HepG2 (cell line): ENCODE data around the gene CDNF. TPM values are rescaled to one million over a fixed set of nuclear protein-coding genes. Genes with fewer than 3 reads are reported as not detected.

ENCODE experiments used
- CEBPB ChIP-seq: IDR thresholded peaks from 2 replicates; pipeline ENCODE4 v1.6.1; 2011; ENCODE audit warnings: low read depth, low read length, improper control_type of control experiment, borderline replicate concordance
- CHD2 ChIP-seq: IDR thresholded peaks from 2 replicates; pipeline ENCODE4 v1.6.1; 2011; ENCODE audit warnings: low read depth, low read length, improper control_type of control experiment
- CTCF ChIP-seq: sonication (generic); formaldehyde crosslinking; IDR thresholded peaks from 2 replicates; pipeline ENCODE4 v1.5.0; 2020; ENCODE audit warnings: mild to moderate bottlenecking, missing genetic modification reagents, moderate library complexity
- ISL2 ChIP-seq: sonication (generic); formaldehyde crosslinking; IDR thresholded peaks from 2 replicates; pipeline ENCODE4 v1.5.0; 2020; ENCODE audit warnings: missing genetic modification reagents
- MXI1 ChIP-seq: IDR thresholded peaks from 3 replicates; pipeline ENCODE4 v1.6.1; 2012; ENCODE audit warnings: low read depth, low read length, inconsistent platforms, borderline replicate concordance
- POGZ ChIP-seq: sonication (generic); formaldehyde crosslinking; IDR thresholded peaks from 2 replicates; pipeline ENCODE4 v1.4.0; 2020; ENCODE audit warnings: mild to moderate bottlenecking, missing genetic modification reagents
- PTBP1 ChIP-seq: fragments of 200-400 bp; formaldehyde crosslinking; IDR thresholded peaks from 2 replicates; pipeline ENCODE4 v1.6.1; 2018; ENCODE audit warnings: low read length, low read depth; ENCODE audit not compliant: poor library complexity, severe bottlenecking
- RAD51 ChIP-seq: fragments of 450-650 bp; IDR thresholded peaks from 2 replicates; pipeline ENCODE4 v1.6.1; 2016; ENCODE audit warnings: borderline replicate concordance
- SKI ChIP-seq: fragments of 450-650 bp; IDR thresholded peaks from one replicate; pipeline ENCODE4 v1.6.1; 2018; ENCODE audit warnings: mild to moderate bottlenecking; ENCODE audit not compliant: partially characterized antibody
- TBP ChIP-seq: sonication (generic); formaldehyde crosslinking; IDR thresholded peaks from 2 replicates; pipeline ENCODE4 v1.5.0; 2020; ENCODE audit warnings: missing genetic modification reagents
- TGIF2 ChIP-seq: IDR thresholded peaks from 2 replicates; pipeline ENCODE4 v1.6.1; 2016; ENCODE audit warnings: control low read depth, missing compliant biosample characterization
- TMF1 ChIP-seq: sonication (generic); formaldehyde crosslinking; IDR thresholded peaks from 2 replicates; pipeline ENCODE4 v1.8.1; 2022; ENCODE audit warnings: low read depth, missing genetic modification reagents
- ZBTB7A ChIP-seq: sonication (generic); formaldehyde crosslinking; IDR thresholded peaks from 2 replicates; pipeline ENCODE4 v1.8.0; 2022; ENCODE audit warnings: mild to moderate bottlenecking, missing genetic modification reagents
- ZMYM3 ChIP-seq: sonication (generic); formaldehyde crosslinking; IDR thresholded peaks from 2 replicates; pipeline ENCODE4 v1.5.1; 2020; ENCODE audit warnings: mild to moderate bottlenecking, missing genetic modification reagents
- ZNF234 ChIP-seq: sonication (generic); formaldehyde crosslinking; conservative IDR thresholded peaks from 2 replicates; pipeline ENCODE4 v1.5.1; 2020; ENCODE audit warnings: mild to moderate bottlenecking, missing genetic modification reagents
- ZNF451 ChIP-seq: sonication (generic); formaldehyde crosslinking; IDR thresholded peaks from 2 replicates; pipeline ENCODE4 v1.5.0; 2020; ENCODE audit warnings: mild to moderate bottlenecking, missing genetic modification reagents
- ZNF460 ChIP-seq: sonication (generic); formaldehyde crosslinking; IDR thresholded peaks from 2 replicates; pipeline ENCODE4 v1.5.1; 2020; ENCODE audit warnings: missing genetic modification reagents, mild to moderate bottlenecking, borderline replicate concordance
- ZNF597 ChIP-seq: sonication (generic); formaldehyde crosslinking; IDR thresholded peaks from 2 replicates; pipeline ENCODE4 v1.5.0; 2020; ENCODE audit warnings: missing genetic modification reagents
- ZNF644 ChIP-seq: IDR thresholded peaks from 2 replicates; pipeline ENCODE4 v1.6.1; 2016; ENCODE audit warnings: low read depth
- ZNF850 ChIP-seq: sonication (generic); formaldehyde crosslinking; conservative IDR thresholded peaks from 2 replicates; pipeline ENCODE4 v1.9.0; 2021; ENCODE audit warnings: mild to moderate bottlenecking, missing genetic modification reagents
- polyA plus RNA-seq, 8 experiments: library from polyadenylated mRNA; depleted of rRNA in 3 of 8; stranded (reverse) in 7 of 8; unstranded in 1 of 8; fragments of >200 nt; fragmentation: Illumina TruSeq in 4 of 8; extraction: Trizol in 4 of 8; gene quantifications; 2 replicates each; pipeline versions ENCODE4 v1.2.1 to v1.2.3, GENCODE V29; 2011 to 2016; ENCODE audit warnings: low read depth in 4 of 8, missing spikeins in 1 of 8, mixed read lengths in 1 of 8; ENCODE audit not compliant: insufficient read depth in 1 of 8
- total RNA-seq, 5 experiments: library from RNA; depleted of rRNA; stranded (reverse); fragments of >200 nt; fragmentation: Illumina TruSeq; extraction: Trizol; gene quantifications; 2 replicates each; pipeline ENCODE4 v1.2.3, GENCODE V29; 2016; ENCODE audit warnings: low read depth in 1 of 5
- TF ChIP-seq, protein P1 (sequence below): sonication (generic); IDR thresholded peaks from 2 replicates; pipeline ENCODE4 v1.6.1; 2016; ENCODE audit warnings: low read depth, borderline replicate concordance
- TF ChIP-seq, protein P2 (sequence below): sonication (generic); formaldehyde crosslinking; IDR thresholded peaks from 2 replicates; pipeline ENCODE4 v1.8.1; 2023; ENCODE audit warnings: missing genetic modification reagents, mild to moderate bottlenecking, borderline replicate concordance

CDNF gene
- total and polyA plus RNA-seq, 2 of the 13 experiments (the other 11 are each of a cell fraction or from before 2014, with no cell fraction given): 0.29 to 0.33 TPM

DNA sequence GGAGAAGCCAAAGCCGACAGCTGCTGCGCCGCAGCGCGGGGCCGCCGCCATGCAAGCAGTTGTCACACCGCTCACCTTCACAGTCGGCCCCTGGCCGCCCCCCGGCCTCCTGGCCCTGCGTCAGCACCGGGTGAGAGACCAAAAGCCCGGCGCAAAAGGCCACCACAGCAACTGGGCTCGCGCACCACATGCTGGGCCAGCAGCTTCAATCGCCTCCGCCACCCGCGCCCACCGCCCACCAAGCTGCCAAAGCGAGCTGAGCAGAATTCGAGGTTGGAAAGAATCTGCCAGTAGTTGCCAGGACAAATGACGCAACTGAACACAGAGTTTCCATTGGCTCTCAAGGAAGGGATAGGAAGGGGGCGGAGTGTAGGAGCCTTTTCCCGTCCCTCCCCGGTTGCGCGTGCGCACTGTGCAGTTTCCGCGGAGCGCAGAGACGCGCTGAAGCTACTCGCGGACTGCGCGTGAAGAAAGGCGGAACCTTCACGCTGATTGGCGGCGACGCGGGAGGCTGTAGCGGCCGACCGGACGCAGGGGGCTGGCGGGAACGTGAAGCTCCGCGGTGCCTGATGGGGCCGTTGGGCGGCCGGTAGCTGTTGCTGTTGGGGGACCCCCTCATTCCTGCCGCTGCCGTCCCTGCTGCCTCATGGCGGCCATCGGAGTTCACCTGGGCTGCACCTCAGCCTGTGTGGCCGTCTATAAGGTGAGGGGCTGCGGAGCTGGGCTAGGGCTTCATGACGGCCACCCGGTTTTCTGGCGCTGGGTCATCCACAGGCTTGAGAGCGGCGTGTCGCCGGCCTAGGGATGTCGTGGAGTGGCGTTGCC, at the start of gene CDNF, which contains the start of the genes HSPA14 and MSANTD7 (continued):
- peak; percentile 63; the same call in 1 of the 2 replicates for TF ChIP-seq ZBTB7A (CRISPR knock-in tag)
- TF ChIP-seq ZNF460 (CRISPR knock-in tag): no peak
- no peak for TF ChIP-seq TBP (CRISPR knock-in tag)
- peak; percentile 17 for TF ChIP-seq SKI
- peak; percentile 46; the same call in 1 of the 2 replicates for TF ChIP-seq ZNF451 (CRISPR knock-in tag)
- TF ChIP-seq ZNF644 (CRISPR knock-in tag): no peak
- peak; percentile 59; the same call in 1 of the 3 replicates for TF ChIP-seq MXI1
- 0 out of 2 replicates have a peak, but pooled peaks have one; percentile 50 for TF ChIP-seq TGIF2
- TF ChIP-seq CEBPB: peak; percentile 90
- no peak for TF ChIP-seq ZNF597 (CRISPR knock-in tag)
- TF ChIP-seq ZMYM3 (CRISPR knock-in tag): no peak
- TF ChIP-seq RAD51: no peak
- 0 out of 2 replicates have a peak, but pooled peaks have one; percentile 12 for TF ChIP-seq ZNF850
- peak; percentile 89 for TF ChIP-seq POGZ (CRISPR knock-in tag)
- TF ChIP-seq PTBP1: no peak
- TF ChIP-seq TMF1: peak; percentile 78; the same call in 1 of the 2 replicates
- no peak for TF ChIP-seq ZNF234
- TF ChIP-seq CTCF (CRISPR knock-in tag): 0 out of 2 replicates have a peak, but pooled peaks have one; percentile 13
- TF ChIP-seq, protein P1, sequence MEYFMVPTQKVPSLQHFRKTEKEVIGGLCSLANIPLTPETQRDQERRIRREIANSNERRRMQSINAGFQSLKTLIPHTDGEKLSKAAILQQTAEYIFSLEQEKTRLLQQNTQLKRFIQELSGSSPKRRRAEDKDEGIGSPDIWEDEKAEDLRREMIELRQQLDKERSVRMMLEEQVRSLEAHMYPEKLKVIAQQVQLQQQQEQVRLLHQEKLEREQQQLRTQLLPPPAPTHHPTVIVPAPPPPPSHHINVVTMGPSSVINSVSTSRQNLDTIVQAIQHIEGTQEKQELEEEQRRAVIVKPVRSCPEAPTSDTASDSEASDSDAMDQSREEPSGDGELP: peak; percentile 54; the same call in 1 of the 2 replicates
- peak; percentile 85 for TF ChIP-seq CHD2
- TF ChIP-seq ISL2 (CRISPR knock-in tag): peak; percentile 22; the same call in 1 of the 2 replicates
- TF ChIP-seq, protein P2, sequence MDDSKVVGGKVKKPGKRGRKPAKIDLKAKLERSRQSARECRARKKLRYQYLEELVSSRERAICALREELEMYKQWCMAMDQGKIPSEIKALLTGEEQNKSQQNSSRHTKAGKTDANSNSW (CRISPR knock-in tag): 0 out of 2 replicates have a peak, but pooled peaks have one; percentile 51
